SU-DHL-6 (cell line): ENCODE data around the gene KCNQ1OT1.

Experiments
- H2AFZ ChIP-seq: fragments of 200-600 bp; sonication (generic); 2 replicates; pipeline ENCODE4 v1.6.1; 2014; ENCODE audit warnings: low read depth, mild to moderate bottlenecking, moderate library complexity, mixed read lengths, antibody characterized with exemption, low read length; ENCODE audit not compliant: severe bottlenecking
- H3F3A ChIP-seq: fragments of 200-600 bp; shearing (Covaris generic); 2 replicates; pipeline ENCODE4 v1.6.0; 2016; ENCODE audit warnings: antibody characterized with exemption, mild to moderate bottlenecking; ENCODE audit not compliant: insufficient read depth
- H3K27ac ChIP-seq: fragments of 200-600 bp; sonication (generic); 2 replicates; pipeline ENCODE4 v1.5.1; 2016; ENCODE audit warnings: low read depth, mild to moderate bottlenecking, low read length, moderate library complexity, mixed read lengths
- H3K27me3 ChIP-seq: fragments of 200-600 bp; sonication (generic), shearing (Covaris generic); 2 replicates; pipeline ENCODE4 v1.6.0; 2014; ENCODE audit warnings: mild to moderate bottlenecking, low read length
- H3K36me3 ChIP-seq: fragments of 200-600 bp; sonication (generic); 2 replicates; pipeline ENCODE4 v1.6.1; 2014; ENCODE audit warnings: mild to moderate bottlenecking, low read length, mixed read lengths
- H3K4me2 ChIP-seq: fragments of 300-600, 200-600 bp; shearing (Covaris generic), sonication (generic); 2 replicates; pipeline ENCODE4 v1.6.0; 2014; ENCODE audit warnings: low read length, low read depth, mild to moderate bottlenecking; ENCODE audit not compliant: poor library complexity, severe bottlenecking
- H3K4me3 ChIP-seq: fragments of 200-600 bp; sonication (generic); 2 replicates; pipeline ENCODE4 v1.5.1; 2014; ENCODE audit warnings: antibody characterized with exemption, low read length, mild to moderate bottlenecking, mixed read lengths; ENCODE audit not compliant: insufficient read depth, poor library complexity, severe bottlenecking
- H3K79me2 ChIP-seq: fragments of 200-600 bp; sonication (generic); 2 replicates; pipeline ENCODE4 v1.6.1; 2014; ENCODE audit warnings: mild to moderate bottlenecking, low read length, moderate library complexity; ENCODE audit not compliant: insufficient read depth
- H3K9ac ChIP-seq: fragments of 200-600 bp; sonication (generic); 2 replicates; pipeline ENCODE4 v1.7.0; 2014; ENCODE audit warnings: mild to moderate bottlenecking, low read length
- H3K9me2 ChIP-seq: fragments of 200-600 bp; sonication (generic); replicated peaks from 2 replicates; pipeline ENCODE4 v1.6.1; 2014; ENCODE audit warnings: low read length; ENCODE audit not compliant: insufficient read depth
- H3K9me3 ChIP-seq: fragments of 200-600 bp; sonication (generic); 2 replicates; pipeline ENCODE4 v1.6.1; 2014; ENCODE audit warnings: low read length, mixed read lengths; ENCODE audit not compliant: insufficient read depth
- H4K20me1 ChIP-seq: fragments of 200-600 bp; sonication (generic); 2 replicates; pipeline ENCODE4 v1.6.1; 2014; ENCODE audit warnings: low read depth, mild to moderate bottlenecking, antibody characterized with exemption, low read length, moderate library complexity, mixed read lengths
- CTCF ChIP-seq: fragments of 200-600 bp; sonication (generic); IDR thresholded peaks from one replicate; pipeline ENCODE4 v1.5.1; 2017; ENCODE audit warnings: antibody characterized with exemption, mild to moderate bottlenecking, low read length, moderate library complexity; ENCODE audit not compliant: insufficient read depth, poor library complexity, severe bottlenecking
- EZH2phosphoT487 ChIP-seq: fragments of 200-600 bp; sonication (generic), shearing (Covaris generic); conservative IDR thresholded peaks from 2 replicates; pipeline ENCODE4 v1.6.1; 2018; ENCODE audit warnings: mild to moderate bottlenecking, antibody characterized with exemption, low read length, moderate library complexity, mixed read lengths

The KCNQ1OT1 gene

GRCh38 chr11:2699531-2700414 lies at the start of gene KCNQ1OT1:
KCNQ1OT1 (minus strand) TSS chr11:2699994.
- Histone ChIP-seq H2AFZ (peak within 1 kb of the TSS; percentile 3), H3K27me3 (no peaks in the 10 kb centered on the region), H3K9ac (peak within 1 kb of the TSS; percentile 65), H3K36me3 (no peaks in the 10 kb centered on the region), H4K20me1 (no peaks in the 10 kb centered on the region), H3K4me2 (peak within 1 kb of the TSS; percentile 51), H3K9me2 (no peaks in the 10 kb centered on the region), H3F3A (no peaks in the 10 kb centered on the region), H3K9me3 (no peaks in the 10 kb centered on the region), H3K4me3 (peak within 1 kb of the TSS; percentile 48), H3K27ac (peak within 1 kb of the TSS; percentile 37), H3K79me2 (no peaks in the 10 kb centered on the region)
- TF ChIP-seq CTCF (no peak), EZH2phosphoT487 (no peak)

GRCh38 chr11:2748814-2749554 lies 49.2 kb upstream of the KCNQ1OT1 start:
- no peak overlapping the region for H3K9ac ChIP-seq
- H3K27me3 ChIP-seq, result no peaks in the 10 kb centered on the region
- H2AFZ ChIP-seq, result no peak overlapping the region

GRCh38 chr11:2748061-2748813 lies 48.4 kb upstream of the KCNQ1OT1 start:
- H3K27ac ChIP-seq, result no peak overlapping the region

More at GRCh38 chr11:2748814-2749554, 49.2 kb upstream of the KCNQ1OT1 start:
- no peaks in the 10 kb centered on the region for H3K36me3 ChIP-seq
- H3F3A ChIP-seq, result no peaks in the 10 kb centered on the region
- no peak overlapping the region for H3K27ac ChIP-seq
- H4K20me1 ChIP-seq, result no peaks in the 10 kb centered on the region
- H3K9me2 ChIP-seq, result no peaks in the 10 kb centered on the region
- no peak overlapping the region for H3K4me3 ChIP-seq
- no peaks in the 10 kb centered on the region for H3K79me2 ChIP-seq
- TF ChIP-seq EZH2phosphoT487, result no peak
- no peak for TF ChIP-seq CTCF
- H3K4me2 ChIP-seq, result no peak overlapping the region
- no peaks in the 10 kb centered on the region for H3K9me3 ChIP-seq

More at GRCh38 chr11:2748061-2748813, 48.4 kb upstream of the KCNQ1OT1 start:
- no peaks in the 10 kb centered on the region for H3K79me2 ChIP-seq
- H4K20me1 ChIP-seq, result no peaks in the 10 kb centered on the region
- TF ChIP-seq CTCF (no peak), EZH2phosphoT487 (no peak)
- H3K9me2 ChIP-seq, result no peaks in the 10 kb centered on the region
- H3K36me3 ChIP-seq, result no peaks in the 10 kb centered on the region
- H3K9ac ChIP-seq, result no peak overlapping the region
- no peak overlapping the region for H3K4me2 ChIP-seq
- H3K9me3 ChIP-seq, result no peaks in the 10 kb centered on the region
- H3F3A ChIP-seq, result no peaks in the 10 kb centered on the region
- no peak overlapping the region for H2AFZ ChIP-seq
- H3K4me3 ChIP-seq, result no peak overlapping the region
- no peaks in the 10 kb centered on the region for H3K27me3 ChIP-seq
